GM10266 (cell line): ENCODE data around the gene DNAJC8.

Source experiments
- DNase-seq: peaks from one replicate; pipeline ENCODE4 v3.0.0; 2012; ENCODE audit errors: extremely low spot score
- CTCF ChIP-seq: IDR thresholded peaks from 2 replicates; pipeline ENCODE4 v1.5.1; 2012; ENCODE audit warnings: mild to moderate bottlenecking, low read depth; ENCODE audit not compliant: control insufficient read depth, insufficient read depth; ENCODE audit errors: missing control alignments

DNAJC8 gene

GRCh38 chr1:28156821-28157220 is 76.0 kb downstream of the DNAJC8 start:
- DNase-seq: no peak
- no peak for TF ChIP-seq CTCF

- TF ChIP-seq CTCF: no peak
- DNase-seq: no peak
Observed at GRCh38 chr1:28155628-28156027, 77.2 kb downstream of the DNAJC8 start.

- TF ChIP-seq CTCF: no peak
- DNase-seq: no peak
Observed at GRCh38 chr1:28154078-28154594, 78.7 kb downstream of the DNAJC8 start.
